HUES64 (cell line): Measurements from ENCODE around the gene TEX26.

ENCODE experiments used
- H3K27ac ChIP-seq: 2 replicates; pipeline ENCODE4 v1.7.0; 2013; ENCODE audit warnings: low read depth, low read length, inconsistent platforms
- H3K27me3 ChIP-seq: 2 replicates; pipeline ENCODE4 v1.6.1; 2013; ENCODE audit warnings: mild to moderate bottlenecking, low read length; ENCODE audit not compliant: insufficient read depth
- H3K36me3 ChIP-seq: 2 replicates; pipeline ENCODE4 v1.6.1; 2013; ENCODE audit warnings: mild to moderate bottlenecking, low read length; ENCODE audit not compliant: insufficient read depth
- H3K4me1 ChIP-seq: 2 replicates; pipeline ENCODE4 v1.6.1; 2013; ENCODE audit warnings: mild to moderate bottlenecking, low read length, moderate library complexity; ENCODE audit not compliant: insufficient read depth
- H3K4me3 ChIP-seq: 2 replicates; pipeline ENCODE4 v1.5.1; 2013; ENCODE audit warnings: mild to moderate bottlenecking, low read length, moderate library complexity
- H3K9ac ChIP-seq: 2 replicates; pipeline ENCODE4 v1.6.1; 2013; ENCODE audit warnings: mild to moderate bottlenecking, low read depth, low read length
- H3K9me3 ChIP-seq: 2 replicates; pipeline ENCODE4 v1.6.1; 2013; ENCODE audit warnings: low read depth, low read length; ENCODE audit not compliant: insufficient read depth
- WGBS: fragments of 150-250, 120-280 bp; methylation state at CpG from one replicate; pipeline ENCODE4 v1.1.7; 2013; ENCODE audit warnings: missing lambda C conversion rate; 5-methylcytosine and 5-hydroxymethylcytosine counted together

TEX26 gene

GRCh38 chr13:30904043-30904442 is 28.4 kb upstream of the TEX26 start:
- WGBS, result 95% methylated on average over 1 of the region's 1 CpG
- no peaks in the 10 kb centered on the region for H3K36me3 ChIP-seq
- H3K9ac ChIP-seq, result no peak overlapping the region
- no peak overlapping the region for H3K27ac ChIP-seq
- 0 out of 2 replicates have a peak, but pooled peaks cover 3% of the 10 kb centered on the region for H3K4me1 ChIP-seq
- H3K9me3 ChIP-seq, result no peaks in the 10 kb centered on the region
- no peak overlapping the region for H3K4me3 ChIP-seq
- H3K27me3 ChIP-seq, result peaks cover 53% of the 10 kb centered on the region

GRCh38 chr13:30905932-30906383 is 26.5 kb upstream of the TEX26 start, which contains the start of gene MEDAG:
MEDAG (plus strand) TSS chr13:30906271; CDS start chr13:30906516, 245 bp downstream.
- Histone ChIP-seq H3K9ac (peak within 1 kb of the TSS; percentile 47; the same call in 1 of the 2 replicates), H3K27me3 (peaks cover 53% of the 10 kb centered on the region), H3K4me3 (peak within 1 kb of the TSS; percentile 52), H3K9me3 (no peaks in the 10 kb centered on the region), H3K36me3 (no peaks in the 10 kb centered on the region), H3K27ac (no peak within 1 kb of the TSS), H3K4me1 (0 out of 2 replicates have a peak, but pooled peaks cover 3% of the 10 kb centered on the region)
- 5% methylated on average over 32 of the region's 35 CpGs for WGBS

DNA sequence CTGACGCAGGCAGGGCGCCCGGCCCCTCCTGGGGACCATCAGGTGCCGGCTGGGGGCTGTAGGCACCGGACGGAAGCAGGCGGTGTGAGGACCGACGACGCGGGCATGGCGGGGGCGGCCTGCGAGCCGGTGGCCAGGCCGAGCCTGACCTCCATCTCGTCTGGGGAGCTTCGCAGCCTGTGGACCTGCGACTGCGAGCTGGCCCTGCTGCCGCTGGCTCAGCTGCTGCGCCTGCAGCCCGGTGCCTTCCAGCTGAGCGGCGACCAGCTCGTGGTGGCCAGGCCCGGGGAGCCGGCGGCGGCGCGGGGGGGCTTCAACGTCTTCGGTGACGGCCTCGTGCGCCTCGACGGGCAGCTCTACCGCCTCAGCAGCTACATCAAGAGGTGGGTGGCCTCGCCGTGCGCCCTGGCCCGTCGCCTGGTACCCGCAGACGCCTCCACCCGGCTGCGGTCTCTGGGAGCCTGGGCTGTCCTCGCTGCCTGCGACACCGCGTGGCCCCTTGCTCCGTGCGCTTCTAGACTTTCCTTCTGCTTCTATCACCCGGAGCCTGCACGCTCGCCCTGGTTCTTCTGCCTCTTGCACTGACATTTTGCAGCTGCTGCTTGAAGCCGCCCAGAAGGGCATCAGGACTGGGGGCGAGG is 25.9 kb upstream of the TEX26 start:
- Histone ChIP-seq H3K27me3 (peaks cover 53% of the 10 kb centered on the region), H3K36me3 (no peaks in the 10 kb centered on the region), H3K27ac (no peak overlapping the region), H3K4me3 (peak overlapping the region; percentile 52), H3K9ac (peak overlapping the region; percentile 47; the same call in 1 of the 2 replicates), H3K4me1 (0 out of 2 replicates have a peak, but pooled peaks cover 3% of the 10 kb centered on the region), H3K9me3 (no peaks in the 10 kb centered on the region)
- WGBS, result 10% methylated on average over 60 of the region's 60 CpGs

DNA sequence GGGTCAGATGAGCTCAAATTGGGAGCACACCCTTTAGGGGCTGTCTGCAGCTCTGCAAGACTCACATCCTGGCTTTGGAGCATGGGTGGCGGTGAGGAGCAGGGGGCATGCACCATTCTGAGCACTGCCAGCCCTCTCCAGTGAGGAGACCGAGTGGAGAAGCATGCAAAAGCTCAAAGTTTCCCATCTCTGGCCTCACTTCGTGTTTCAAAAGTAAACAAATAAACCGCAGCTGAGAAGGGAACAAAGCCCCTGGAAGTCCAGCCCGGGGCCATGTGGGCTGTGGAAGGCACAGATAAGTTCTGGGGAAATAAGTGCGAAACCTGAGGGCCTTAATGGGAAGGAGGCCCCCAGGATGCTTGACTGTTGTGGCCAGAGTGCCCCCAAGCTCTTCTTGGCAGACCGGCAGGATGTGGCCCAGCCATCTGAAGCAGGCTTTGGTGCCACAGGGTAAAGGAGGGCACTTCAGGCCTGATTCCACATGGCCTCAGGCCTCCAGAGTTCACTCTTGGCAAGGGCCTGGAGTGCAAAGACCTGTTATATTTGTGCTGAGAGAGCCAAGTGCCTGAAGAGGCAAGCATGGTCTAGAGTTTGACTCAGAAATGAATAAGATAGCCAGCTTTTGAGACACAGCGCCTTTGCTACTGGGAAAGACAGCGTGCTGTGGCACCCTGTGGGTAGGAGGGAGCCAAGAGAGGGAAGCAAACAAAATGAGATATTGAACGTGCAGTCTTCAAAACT is 25.2 kb upstream of the TEX26 start:
- 84% methylated on average over 10 of the region's 10 CpGs for WGBS
- no peak overlapping the region for H3K9ac ChIP-seq
- no peak overlapping the region for H3K4me3 ChIP-seq
- peaks cover 53% of the 10 kb centered on the region for H3K27me3 ChIP-seq
- H3K4me1 ChIP-seq, result 0 out of 2 replicates have a peak, but pooled peaks cover 3% of the 10 kb centered on the region
- H3K36me3 ChIP-seq, result no peaks in the 10 kb centered on the region
- no peaks in the 10 kb centered on the region for H3K9me3 ChIP-seq
- H3K27ac ChIP-seq, result no peak overlapping the region

- H3K4me1 ChIP-seq, result 0 out of 2 replicates have a peak, but pooled peaks cover 3% of the 10 kb centered on the region
- 91% methylated on average over 5 of the region's 5 CpGs for WGBS
- H3K9me3 ChIP-seq, result no peaks in the 10 kb centered on the region
- H3K4me3 ChIP-seq, result no peak overlapping the region
- H3K9ac ChIP-seq, result no peak overlapping the region
- H3K36me3 ChIP-seq, result no peaks in the 10 kb centered on the region
- peaks cover 49% of the 10 kb centered on the region for H3K27me3 ChIP-seq
- H3K27ac ChIP-seq, result no peak overlapping the region
These were observed 24.0 kb upstream of the TEX26 start for GRCh38 chr13:30908416-30908980.

GRCh38 chr13:30910676-30911075 is 21.8 kb upstream of the TEX26 start:
- H3K27ac ChIP-seq, result no peak overlapping the region
- H3K36me3 ChIP-seq, result no peaks in the 10 kb centered on the region
- no peaks in the 10 kb centered on the region for H3K9me3 ChIP-seq
- peaks cover 28% of the 10 kb centered on the region for H3K27me3 ChIP-seq
- no peak overlapping the region for H3K9ac ChIP-seq
- over 99% methylated on average over 3 of the region's 3 CpGs for WGBS
- H3K4me3 ChIP-seq, result no peak overlapping the region
- H3K4me1 ChIP-seq, result 0 out of 2 replicates have a peak, but pooled peaks cover 4% of the 10 kb centered on the region

DNA sequence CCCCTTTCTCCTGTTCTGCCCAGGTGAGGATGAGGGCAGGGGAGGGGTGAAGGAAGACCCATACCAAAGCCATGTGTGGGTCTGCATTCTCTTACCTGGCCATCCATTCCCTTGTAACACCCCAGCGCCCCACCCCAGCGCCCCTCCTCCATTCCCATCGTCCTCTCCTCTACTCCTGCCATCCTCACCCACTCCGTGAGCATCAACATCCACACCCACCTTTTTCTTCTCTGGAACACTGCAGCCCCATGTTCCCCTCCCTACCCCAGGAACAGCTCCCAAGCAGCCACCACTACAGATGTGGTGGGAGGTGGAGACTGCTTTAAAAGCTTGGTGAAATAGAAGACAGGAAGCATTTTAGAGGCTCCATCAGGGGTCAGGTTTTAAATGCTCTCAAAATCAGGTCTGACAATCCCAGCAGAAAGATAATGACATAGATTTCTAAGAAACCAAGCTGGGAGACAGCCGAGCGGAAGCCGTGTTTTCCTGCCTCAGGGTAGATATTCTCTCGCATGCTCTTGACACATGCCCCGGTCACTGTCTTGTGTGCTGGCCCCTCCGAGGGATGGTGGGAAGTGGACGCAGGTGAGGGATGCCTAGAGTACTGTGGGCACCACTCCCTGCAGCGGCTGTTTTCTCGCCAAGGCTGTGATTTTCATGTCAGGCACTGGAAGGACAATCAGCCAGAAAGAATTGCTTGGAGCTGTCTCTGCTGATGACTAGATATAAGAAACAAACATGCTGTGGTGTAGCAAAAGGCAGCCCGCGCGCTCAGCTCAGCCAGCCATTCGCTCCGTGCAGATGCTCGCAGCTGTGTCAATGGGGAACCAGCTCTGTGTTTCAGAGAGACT is 16.5 kb upstream of the TEX26 start:
- Histone ChIP-seq H3K4me3 (no peak overlapping the region), H3K9me3 (no peaks in the 10 kb centered on the region), H3K9ac (no peak overlapping the region), H3K27ac (no peak overlapping the region), H3K4me1 (0 out of 2 replicates have a peak, but pooled peaks cover 4% of the 10 kb centered on the region), H3K36me3 (no peaks in the 10 kb centered on the region), H3K27me3 (no peaks in the 10 kb centered on the region)
- WGBS, result 94% methylated on average over 19 of the region's 19 CpGs

GRCh38 chr13:30916991-30917390 is 15.5 kb upstream of the TEX26 start:
- H3K27me3 ChIP-seq, result no peaks in the 10 kb centered on the region
- no peak overlapping the region for H3K9ac ChIP-seq
- WGBS, result 97% methylated on average over 5 of the region's 6 CpGs
- no peaks in the 10 kb centered on the region for H3K36me3 ChIP-seq
- H3K9me3 ChIP-seq, result no peaks in the 10 kb centered on the region
- H3K4me1 ChIP-seq, result 0 out of 2 replicates have a peak, but pooled peaks cover 4% of the 10 kb centered on the region
- no peak overlapping the region for H3K4me3 ChIP-seq
- no peak overlapping the region for H3K27ac ChIP-seq

GRCh38 chr13:30918662-30919405 is 13.6 kb upstream of the TEX26 start:
- Histone ChIP-seq H3K9me3 (no peaks in the 10 kb centered on the region), H3K4me1 (0 out of 2 replicates have a peak, but pooled peaks cover 4% of the 10 kb centered on the region), H3K27ac (no peak overlapping the region), H3K9ac (no peak overlapping the region), H3K27me3 (no peaks in the 10 kb centered on the region), H3K4me3 (no peak overlapping the region), H3K36me3 (no peaks in the 10 kb centered on the region)
- 83% methylated on average over 5 of the region's 6 CpGs for WGBS
